Neuronal stem cell (in vitro differentiated cells): ENCODE measurements around the gene KLK12.

Experiments used
- DNase-seq: peaks from one replicate; pipeline ENCODE4 v3.0.0-alpha.2; 2013; ENCODE audit warnings: low spot score
- H2AFZ ChIP-seq: one replicate; pipeline ENCODE4 v1.6.1; 2013; ENCODE audit warnings: mild to moderate bottlenecking, low read length, inconsistent platforms
- H2AK5ac ChIP-seq: 2 replicates; pipeline ENCODE4 v1.6.1; 2013; ENCODE audit warnings: low read depth, mild to moderate bottlenecking, inconsistent platforms, low read length, moderate library complexity, mixed read lengths
- H2BK120ac ChIP-seq: 2 replicates; pipeline ENCODE4 v1.6.1; 2013; ENCODE audit warnings: low read depth, mild to moderate bottlenecking, inconsistent platforms, low read length, moderate library complexity, mixed read lengths
- H2BK12ac ChIP-seq: one replicate; pipeline ENCODE4 v1.6.1; 2013; ENCODE audit warnings: low read length, inconsistent platforms
- H2BK15ac ChIP-seq: 2 replicates; pipeline ENCODE4 v1.6.1; 2013; ENCODE audit warnings: mild to moderate bottlenecking, low read length, inconsistent platforms, mixed read lengths
- H2BK5ac ChIP-seq: one replicate; pipeline ENCODE4 v1.6.1; 2013; ENCODE audit warnings: inconsistent platforms, mild to moderate bottlenecking, low read length, moderate library complexity
- H3K14ac ChIP-seq: one replicate; pipeline ENCODE4 v1.6.1; 2013; ENCODE audit warnings: low read length, inconsistent platforms
- H3K18ac ChIP-seq: 2 replicates; pipeline ENCODE4 v1.6.1; 2013; ENCODE audit warnings: low read length, inconsistent platforms
- H3K23ac ChIP-seq: 2 replicates; pipeline ENCODE4 v1.6.1; 2013; ENCODE audit warnings: low read depth, mild to moderate bottlenecking, mixed read lengths, low read length, inconsistent platforms; ENCODE audit not compliant: poor library complexity
- H3K27ac ChIP-seq: replicated peaks from 3 replicates; pipeline ENCODE4 v1.5.1; 2013; ENCODE audit warnings: low read length, inconsistent platforms
- H3K27me3 ChIP-seq, 3 experiments: 2 replicates each; pipeline ENCODE4 v1.6.1; 2013; ENCODE audit warnings: low read length in 3 of 3, mild to moderate bottlenecking in 2 of 3, inconsistent platforms in 1 of 3, low read depth in 1 of 3, mixed read lengths in 1 of 3, moderate library complexity in 1 of 3; ENCODE audit not compliant: control insufficient read depth in 3 of 3, insufficient read depth in 3 of 3
- H3K36me3 ChIP-seq, 2 donors: replicated peaks in 1 of 2; 2 replicates each; pipeline ENCODE4 v1.6.1; 2013; ENCODE audit warnings: low read length in 2 of 2; ENCODE audit not compliant: control insufficient read depth in 2 of 2, insufficient read depth in 2 of 2
- H3K4ac ChIP-seq: 2 replicates; pipeline ENCODE4 v1.6.1; 2013; ENCODE audit warnings: inconsistent platforms, mild to moderate bottlenecking, low read length, moderate library complexity
- H3K4me1 ChIP-seq, 2 donors: 1 replicate in 1 of 2; 2 replicates in 1 of 2; pipeline ENCODE4 v1.6.1; 2013; ENCODE audit warnings: low read length in 2 of 2, low read depth in 1 of 2; ENCODE audit not compliant: control insufficient read depth in 2 of 2, insufficient read depth in 1 of 2
- H3K4me2 ChIP-seq: one replicate; pipeline ENCODE4 v1.6.1; 2013; ENCODE audit warnings: mild to moderate bottlenecking, low read length, inconsistent platforms; ENCODE audit not compliant: insufficient read depth, poor library complexity, severe bottlenecking
- H3K4me3 ChIP-seq, 2 donors: 2 replicates each; pipeline ENCODE4 v1.5.1; 2013; ENCODE audit warnings: low read length in 2 of 2, mild to moderate bottlenecking in 2 of 2, inconsistent platforms in 1 of 2, moderate library complexity in 1 of 2
- H3K79me1 ChIP-seq: one replicate; pipeline ENCODE4 v1.6.1; 2013; ENCODE audit warnings: low read depth, mild to moderate bottlenecking, inconsistent platforms, low read length, moderate library complexity
- H3K9ac ChIP-seq: one replicate; pipeline ENCODE4 v1.6.1; 2013; ENCODE audit warnings: mild to moderate bottlenecking, low read depth, low read length, inconsistent platforms; ENCODE audit not compliant: poor library complexity
- H3K9me3 ChIP-seq, 2 donors: replicated peaks in 1 of 2; 2 replicates each; pipeline versions ENCODE3 to v1.6.1; 2013; ENCODE audit warnings: low read length in 2 of 2, mild to moderate bottlenecking in 2 of 2, inconsistent platforms in 1 of 2, low read depth in 1 of 2, mixed read lengths in 1 of 2, moderate library complexity in 1 of 2; ENCODE audit not compliant: control insufficient read depth in 2 of 2, insufficient read depth in 1 of 2
- H4K8ac ChIP-seq: one replicate; pipeline ENCODE4 v1.6.1; 2013; ENCODE audit warnings: low read depth, mild to moderate bottlenecking, inconsistent platforms, low read length, moderate library complexity
- H4K91ac ChIP-seq: one replicate; pipeline ENCODE4 v1.6.1; 2013; ENCODE audit warnings: low read length, low read depth, mild to moderate bottlenecking, inconsistent platforms; ENCODE audit not compliant: poor library complexity
- WGBS, 2 donors: extraction: QIAGEN DNeasy Blood & Tissue Kit; methylation state at CpG; one replicate each; pipeline ENCODE4 v1.1.7; 2013; ENCODE audit warnings: missing lambda C conversion rate in 2 of 2, mixed read lengths in 1 of 2; ENCODE audit not compliant: insufficient read length in 2 of 2, insufficient replicate concordance in 1 of 2; ENCODE audit errors: extremely low coverage in 2 of 2; 5-methylcytosine and 5-hydroxymethylcytosine counted together

The KLK12 gene

DNA sequence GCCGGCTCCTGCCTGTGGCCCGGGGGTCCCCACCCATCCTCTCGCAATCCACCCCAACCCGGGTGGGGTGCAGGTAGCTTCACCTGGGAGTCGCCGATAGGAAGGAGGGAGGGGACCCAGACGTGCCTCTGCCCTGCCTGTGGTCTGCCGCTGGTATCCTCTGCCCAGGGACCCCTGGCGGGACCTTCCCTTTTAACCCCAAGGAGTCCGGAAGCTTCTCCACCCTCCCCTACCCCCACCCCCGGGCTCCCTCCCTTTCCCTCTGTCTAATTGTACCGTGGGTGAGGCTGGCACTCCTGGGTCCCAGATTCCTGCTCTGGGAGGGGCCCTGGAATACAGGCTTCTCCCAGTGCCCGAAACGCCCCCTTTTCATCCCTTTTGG is 15.3 kb downstream of the KLK12 start, which contains the start of gene KLK10:
Gene KLK10 (minus strand): TSS at position 166 of the 382 bp plus-strand sequence. CDS start 579 bp downstream, outside the sequence.
- H4K8ac ChIP-seq = no peak within 1 kb of the TSS
- peak within 1 kb of the TSS in 1 of 2 donors; percentile 70 for H3K4me3 ChIP-seq
- H3K23ac ChIP-seq = peak within 1 kb of the TSS; percentile 91
- peak within 1 kb of the TSS; percentile 78 for H3K18ac ChIP-seq
- H2BK15ac ChIP-seq = peak within 1 kb of the TSS; percentile 35
- no CpG with 5 or more reads among the region's 14 CpGs for WGBS, 2 donors
- H2BK12ac ChIP-seq = peak within 1 kb of the TSS; percentile 73
- no peak for DNase-seq
- H3K4ac ChIP-seq = no peak within 1 kb of the TSS
- peaks cover 0 to 8% of the 10 kb centered on the region in 2 donors for H3K4me1 ChIP-seq
- peaks cover 3% of the 10 kb centered on the region for H3K79me1 ChIP-seq
- H3K36me3 ChIP-seq = no peaks in the 10 kb centered on the region
- H3K14ac ChIP-seq = peak within 1 kb of the TSS; percentile 31
- H2BK5ac ChIP-seq = no peak within 1 kb of the TSS
- H2AFZ ChIP-seq = peak within 1 kb of the TSS; percentile 29
- H2BK120ac ChIP-seq = no peak within 1 kb of the TSS
- H4K91ac ChIP-seq = no peak within 1 kb of the TSS
- H3K4me2 ChIP-seq = peak within 1 kb of the TSS; percentile 75
- no peak within 1 kb of the TSS for H3K27ac ChIP-seq
- peak within 1 kb of the TSS; percentile 70 for H2AK5ac ChIP-seq
- peak within 1 kb of the TSS; percentile 72 for H3K9ac ChIP-seq
- peaks cover 11 to 80% (median 43%) of the 10 kb centered on the region in 3 experiments for H3K27me3 ChIP-seq
- H3K9me3 ChIP-seq = peaks cover 0 to 2% of the 10 kb centered on the region in 2 donors

DNA sequence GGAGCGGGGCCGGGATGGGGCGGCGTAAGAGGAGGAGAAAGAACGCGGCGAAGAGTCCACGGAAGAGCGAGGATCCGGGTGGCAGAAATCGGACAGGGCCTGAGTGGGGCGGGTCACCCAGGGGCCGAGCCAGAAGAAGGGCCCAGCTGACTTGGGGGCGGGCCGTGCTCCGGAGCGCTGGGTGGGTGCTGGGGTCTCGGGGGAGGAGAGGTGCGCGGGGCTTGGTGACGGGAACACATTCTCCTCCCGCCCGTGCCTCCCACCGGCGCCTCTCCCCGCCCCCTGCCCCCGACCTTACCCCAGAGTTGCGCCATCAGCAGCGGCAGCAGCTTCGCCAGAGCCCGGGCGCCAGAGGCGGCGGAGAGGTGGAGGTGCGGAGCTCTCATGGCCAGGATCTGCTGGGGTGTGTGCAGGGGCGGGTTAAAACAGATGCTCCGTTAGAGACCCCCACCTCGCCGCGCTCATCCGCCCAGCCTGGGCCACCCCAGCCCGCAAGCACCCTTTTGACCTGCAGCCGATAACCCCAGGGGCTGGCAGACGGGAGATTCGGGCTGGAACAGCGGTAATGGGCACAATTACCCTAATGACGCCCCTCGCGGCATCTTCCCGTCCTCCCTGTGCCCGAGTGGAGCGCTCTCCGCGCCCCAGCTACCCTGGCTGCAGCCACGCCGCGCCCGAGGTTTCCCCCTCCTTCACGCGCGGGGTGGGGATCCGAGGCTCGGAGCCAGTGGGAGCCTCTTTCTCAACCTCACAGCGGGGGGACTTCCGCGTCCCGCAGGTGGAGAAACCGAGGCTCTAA is 15.9 kb downstream of the KLK12 start:
- peak overlapping the region; percentile 35 for H2BK15ac ChIP-seq
- no peak overlapping the region for H3K14ac ChIP-seq
- no peak overlapping the region for H4K91ac ChIP-seq
- H3K36me3 ChIP-seq = no peaks in the 10 kb centered on the region
- H3K23ac ChIP-seq = peak overlapping the region; percentile 65
- no peak overlapping the region for H2BK5ac ChIP-seq
- H3K18ac ChIP-seq = peak overlapping the region; percentile 78
- H3K4me1 ChIP-seq = peaks cover 0 to 8% of the 10 kb centered on the region in 2 donors
- peak overlapping the region in 1 of 2 donors; percentile 70 for H3K4me3 ChIP-seq
- no peak overlapping the region for H4K8ac ChIP-seq
- peaks cover 3% of the 10 kb centered on the region for H3K79me1 ChIP-seq
- peaks cover 0 to 3% of the 10 kb centered on the region in 2 donors for H3K9me3 ChIP-seq
- no peak for DNase-seq
- peak overlapping the region; percentile 70 for H2AK5ac ChIP-seq
- peak overlapping the region; percentile 30 for H2BK12ac ChIP-seq
- H2BK120ac ChIP-seq = no peak overlapping the region
- peak overlapping the region; percentile 29 for H2AFZ ChIP-seq
- no peak overlapping the region for H3K4ac ChIP-seq
- no CpG with 5 or more reads among the region's 68 CpGs for WGBS, 2 donors
- peaks cover 11 to 80% (median 43%) of the 10 kb centered on the region in 3 experiments for H3K27me3 ChIP-seq
- peak overlapping the region; percentile 72 for H3K9ac ChIP-seq
- H3K27ac ChIP-seq = no peak overlapping the region
- H3K4me2 ChIP-seq = peak overlapping the region; percentile 75

DNA sequence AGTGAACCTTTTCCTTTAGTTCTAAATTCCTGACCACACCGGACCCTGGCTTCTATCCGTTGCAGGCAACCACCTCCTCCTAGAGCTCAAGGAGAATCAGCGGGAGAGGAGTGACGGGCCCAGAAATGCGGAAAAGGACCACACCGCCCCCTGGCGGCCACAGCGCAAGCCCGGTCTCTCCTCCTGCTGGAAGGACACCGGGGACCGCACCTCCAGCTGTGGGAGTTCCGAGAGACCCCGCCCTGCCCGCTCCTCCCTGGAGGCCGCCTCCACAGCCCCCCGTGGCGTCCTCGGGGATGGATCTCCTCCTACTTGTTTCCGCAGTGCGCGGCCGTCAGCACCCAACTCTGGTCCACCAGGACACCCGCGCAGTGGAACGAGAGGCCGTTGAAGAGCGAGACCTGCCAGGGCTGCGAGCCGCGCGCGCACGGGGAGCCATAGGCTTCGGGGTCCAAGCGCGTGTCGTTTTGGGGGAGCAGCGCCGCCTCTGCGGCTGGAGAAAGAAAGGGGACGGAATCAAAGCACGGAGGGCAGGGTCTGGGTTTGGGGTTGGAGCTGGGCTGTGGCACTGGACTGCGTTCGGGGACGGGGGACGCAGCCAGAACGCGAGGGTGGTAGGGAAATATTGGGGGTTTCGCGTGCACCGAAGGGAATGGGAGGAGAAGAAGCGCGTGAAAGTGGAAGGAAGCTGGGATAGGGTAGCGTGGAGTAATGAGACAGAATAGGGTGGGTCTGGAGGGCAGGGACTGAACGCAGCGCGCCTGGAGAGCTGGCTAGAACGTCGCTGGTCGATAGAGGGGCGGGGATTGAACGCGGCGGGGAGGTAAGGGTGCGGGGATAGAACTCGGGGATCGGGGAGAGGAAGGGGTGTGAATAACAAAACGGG is 17.8 kb downstream of the KLK12 start:
- Histone ChIP-seq H2BK5ac (no peak overlapping the region), H4K91ac (no peak overlapping the region), H3K4ac (no peak overlapping the region), H3K9ac (peak overlapping the region; percentile 73), H2BK15ac (peak overlapping the region; percentile 11), H3K4me1 (peaks cover 0 to 6% of the 10 kb centered on the region in 2 donors), H3K79me1 (peaks cover 3% of the 10 kb centered on the region), H3K14ac (no peak overlapping the region), H3K27ac (no peak overlapping the region), H2BK12ac (peak overlapping the region; percentile 0), H3K18ac (peak overlapping the region; percentile 44), H3K36me3 (no peaks in the 10 kb centered on the region), H2AFZ (peak overlapping the region; percentile 56), H3K4me3 (peak overlapping the region in 1 of 2 donors; percentile 78), H3K9me3 (peaks cover 0 to 3% of the 10 kb centered on the region in 2 donors), H3K23ac (peak overlapping the region; percentile 60), H2AK5ac (no peak overlapping the region), H3K4me2 (peak overlapping the region; percentile 84), H2BK120ac (no peak overlapping the region), H3K27me3 (peaks cover 11 to 61% (median 43%) of the 10 kb centered on the region in 3 experiments), H4K8ac (no peak overlapping the region)
- WGBS, 2 donors = no CpG with 5 or more reads among the region's 68 CpGs
- DNase-seq = peak; percentile 69
